PC-9 (cell line): ENCODE data around the gene CD74. TPM values are rescaled to one million over a fixed set of nuclear protein-coding genes. Genes with fewer than 3 reads are reported as not detected.
A peak's percentile ranks its signal among the peaks of the same experiment; 100 is the strongest.

Experiments
- BruUV-seq: library from RNA; stranded (reverse); fragments of 400-500 nt; replicated peaks from 2 replicates; lab custom pipeline; 2021; lab: Mats Ljungman, UMichigan
- CTCF ChIA-PET: fragments of 300-600 bp; sonication (Branson Sonifier 250); formaldehyde crosslinking; loops from one replicate; lab custom pipeline; 2022; ENCODE audit warnings: antibody characterized with exemption; lab: Charles Lee
- POLR2A ChIA-PET: fragments of 300-600 bp; sonication (Branson Sonifier 250); formaldehyde crosslinking; loops from one replicate; lab custom pipeline; 2022; ENCODE audit warnings: antibody characterized with exemption; ENCODE audit not compliant: unreplicated experiment; lab: Charles Lee
- DNase-seq, 2 experiments: peaks; one replicate each; pipeline versions ENCODE4 v3.0.0 to v3.0.0-alpha.2; 2015 to 2022; ENCODE audit warnings: mixed read lengths in 1 of 2
- H2AFZ ChIP-seq: fragments of 200-600 bp; sonication (generic); 2 replicates; pipeline ENCODE4 v1.8.1; 2017; ENCODE audit warnings: antibody characterized with exemption
- H3F3A ChIP-seq: fragments of 200-600 bp; sonication (generic); 2 replicates; pipeline ENCODE4 v1.8.1; 2017; ENCODE audit warnings: antibody characterized with exemption, mild to moderate bottlenecking, low read depth; ENCODE audit not compliant: insufficient read depth
- H3K27ac ChIP-seq: fragments of 200-600 bp; sonication (generic); 2 replicates; pipeline ENCODE4 v1.6.1; 2016; ENCODE audit warnings: mixed run types
- H3K27me3 ChIP-seq: fragments of 200-600 bp; sonication (generic); 2 replicates; pipeline ENCODE4 v1.6.1; 2016; ENCODE audit warnings: low read depth, mixed run types; ENCODE audit not compliant: insufficient read depth
- H3K36me3 ChIP-seq: fragments of 200-600 bp; sonication (generic); 2 replicates; pipeline ENCODE4 v1.6.1; 2016; ENCODE audit warnings: low read depth, mixed run types
- H3K4me1 ChIP-seq: fragments of 200-600 bp; sonication (generic); replicated peaks from 2 replicates; pipeline ENCODE4 v1.6.1; 2016; ENCODE audit warnings: mixed run types; ENCODE audit not compliant: insufficient read depth
- H3K4me2 ChIP-seq: fragments of 200-600 bp; sonication (generic); 2 replicates; pipeline ENCODE4 v1.6.1; 2017; ENCODE audit warnings: mixed run types
- H3K4me3 ChIP-seq: fragments of 200-600 bp; sonication (generic); 2 replicates; pipeline ENCODE4 v1.6.1; 2016; ENCODE audit warnings: mixed run types
- H3K79me2 ChIP-seq: fragments of 200-600 bp; sonication (generic); 2 replicates; pipeline ENCODE4 v1.6.1; 2017; ENCODE audit warnings: low read depth, mixed run types
- H3K9me2 ChIP-seq: fragments of 200-600 bp; sonication (generic); 2 replicates; pipeline ENCODE4 v1.8.1; 2017; ENCODE audit warnings: mild to moderate bottlenecking; ENCODE audit not compliant: insufficient read depth
- H3K9me3 ChIP-seq: fragments of 200-600 bp; sonication (generic); 2 replicates; pipeline ENCODE4 v1.8.1; 2016; ENCODE audit warnings: low read depth; ENCODE audit not compliant: insufficient read depth
- H4K20me1 ChIP-seq: fragments of 200-600 bp; sonication (generic); 2 replicates; pipeline ENCODE4 v1.8.1; 2017; ENCODE audit not compliant: insufficient read depth
- CTCF ChIP-seq: fragments of 200-600 bp; sonication (generic); conservative IDR thresholded peaks from 2 replicates; pipeline ENCODE4 v1.6.1; 2017; ENCODE audit warnings: mixed run types, antibody characterized with exemption, mild to moderate bottlenecking, moderate library complexity
- EZH2 ChIP-seq: fragments of 200-600 bp; sonication (generic); IDR thresholded peaks from 2 replicates; pipeline ENCODE4 v1.8.0; 2017; ENCODE audit warnings: antibody characterized with exemption, low read depth
- intact Hi-C: fragments of 100-400 bp; cut with micrococcal nuclease; formaldehyde crosslinking; loops from one replicate; pipeline ENCODE4 v1.10.0; 2022; ENCODE audit not compliant: unreplicated experiment
- total RNA-seq: library from RNA; stranded (reverse); gene quantifications from 2 replicates; pipeline ENCODE4 v1.2.3, GENCODE V29; 2021

Gene CD74
- total RNA-seq, 1 experiment from 2014 or later: 52.0 TPM

DNA sequence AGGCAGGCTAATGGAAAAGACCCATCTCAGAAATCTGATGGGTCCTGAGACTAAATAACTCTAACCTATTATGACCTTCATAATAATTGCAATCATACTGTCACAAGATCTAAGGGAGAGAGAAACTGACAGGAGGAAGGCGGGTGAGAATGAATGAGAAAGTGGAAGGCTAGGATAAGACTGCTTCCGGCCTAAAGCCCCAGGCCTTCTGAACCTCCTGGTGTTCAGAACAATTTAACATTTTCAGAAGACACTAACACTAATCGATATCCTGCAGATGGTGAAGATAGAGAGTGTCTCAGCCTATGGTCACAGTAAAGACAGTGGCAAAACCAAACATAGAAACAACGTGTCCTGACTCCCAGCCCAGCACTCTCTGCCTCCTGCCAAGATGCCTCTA, 35.6 kb upstream of the CD74 start:
- DNase-seq: no peak
- H3K36me3 ChIP-seq: peaks cover 54% of the 10 kb centered on the region
- TF ChIP-seq EZH2 (no peak), CTCF (no peak)

GRCh38 chr5:150447188-150447587, 34.5 kb upstream of the CD74 start:
- CTCF ChIA-PET: no interaction called here
- BruUV-seq: no TSS peak

More for the DNA sequence above, 35.6 kb upstream of the CD74 start:
- POLR2A ChIA-PET: interaction anchor here (0.7 kb wide), 1 partner anchor 426 kb away, joined by 9 read pairs; no protein-coding TSS in a partner anchor
- CTCF ChIA-PET: no interaction called here
- peak overlapping the region; percentile 86 for H3K27ac ChIP-seq
- H3K79me2 ChIP-seq: peaks cover 37% of the 10 kb centered on the region
- intact Hi-C loops: loop anchor here (2.0 kb wide), 1 partner anchor 252 kb away; the partner anchor contains the start of gene RBM22
- peak overlapping the region; percentile 95 for H3K4me2 ChIP-seq
- H3K27me3 ChIP-seq: no peaks in the 10 kb centered on the region
- peak overlapping the region; percentile 93 for H3K4me3 ChIP-seq
- peaks cover 61% of the 10 kb centered on the region for H3F3A ChIP-seq
- no peaks in the 10 kb centered on the region for H3K9me3 ChIP-seq
- H3K9me2 ChIP-seq: no peaks in the 10 kb centered on the region
- peaks cover 54% of the 10 kb centered on the region for H4K20me1 ChIP-seq
- H3K4me1 ChIP-seq: peaks cover 12% of the 10 kb centered on the region
- H2AFZ ChIP-seq: no peak overlapping the region
- no TSS peak for BruUV-seq

GRCh38 chr5:150446583-150446982, 33.9 kb upstream of the CD74 start:
- peaks cover 71% of the 10 kb centered on the region for H4K20me1 ChIP-seq
- H3K4me2 ChIP-seq: peak overlapping the region; percentile 95; the same call in 1 of the 2 replicates
- no peaks in the 10 kb centered on the region for H3K9me2 ChIP-seq
- peaks cover 54% of the 10 kb centered on the region for H3K36me3 ChIP-seq
- H2AFZ ChIP-seq: no peak overlapping the region
- intact Hi-C loops: no loop called here
- H3K79me2 ChIP-seq: peaks cover 37% of the 10 kb centered on the region
- H3K4me1 ChIP-seq: peaks cover 12% of the 10 kb centered on the region
- no peak for TF ChIP-seq EZH2
- TF ChIP-seq CTCF: no peak
- BruUV-seq: no TSS peak
- no peak overlapping the region for H3K27ac ChIP-seq
- ChIA-PET POLR2A (no interaction called here), CTCF (no interaction called here)
- H3F3A ChIP-seq: peaks cover 79% of the 10 kb centered on the region
- H3K27me3 ChIP-seq: no peaks in the 10 kb centered on the region
- no peaks in the 10 kb centered on the region for H3K9me3 ChIP-seq
- no peak for DNase-seq
- H3K4me3 ChIP-seq: no peak overlapping the region

More at GRCh38 chr5:150447188-150447587, 34.5 kb upstream of the CD74 start:
- Histone ChIP-seq H3K27me3 (no peaks in the 10 kb centered on the region), H3K4me2 (peak overlapping the region; percentile 95), H3K9me3 (no peaks in the 10 kb centered on the region), H4K20me1 (peaks cover 65% of the 10 kb centered on the region), H3K4me3 (peak overlapping the region; percentile 93; the same call in 1 of the 2 replicates), H2AFZ (no peak overlapping the region), H3F3A (peaks cover 73% of the 10 kb centered on the region), H3K79me2 (peaks cover 37% of the 10 kb centered on the region), H3K9me2 (no peaks in the 10 kb centered on the region), H3K27ac (no peak overlapping the region; the same call in 1 of the 2 replicates), H3K36me3 (peaks cover 54% of the 10 kb centered on the region), H3K4me1 (peaks cover 12% of the 10 kb centered on the region)
- DNase-seq: no peak
- intact Hi-C loops: no loop called here
- POLR2A ChIA-PET: no interaction called here
- TF ChIP-seq EZH2 (no peak), CTCF (no peak)
